GM18870 (cell line): ENCODE measurements around the gene TENT4A.
A peak's percentile ranks its signal among the peaks of the same experiment; 100 is the strongest.

Source experiments
- ATAC-seq: cut with Tn5 transposase; IDR thresholded peaks from one replicate; pipeline ENCODE4 v1.9.1; 2021; ENCODE audit warnings: moderate library complexity; ENCODE audit not compliant: unreplicated experiment

Gene TENT4A

GRCh38 chr5:6700074-6700684, 13.1 kb upstream of the TENT4A start:
- ATAC-seq, result no peak

DNA sequence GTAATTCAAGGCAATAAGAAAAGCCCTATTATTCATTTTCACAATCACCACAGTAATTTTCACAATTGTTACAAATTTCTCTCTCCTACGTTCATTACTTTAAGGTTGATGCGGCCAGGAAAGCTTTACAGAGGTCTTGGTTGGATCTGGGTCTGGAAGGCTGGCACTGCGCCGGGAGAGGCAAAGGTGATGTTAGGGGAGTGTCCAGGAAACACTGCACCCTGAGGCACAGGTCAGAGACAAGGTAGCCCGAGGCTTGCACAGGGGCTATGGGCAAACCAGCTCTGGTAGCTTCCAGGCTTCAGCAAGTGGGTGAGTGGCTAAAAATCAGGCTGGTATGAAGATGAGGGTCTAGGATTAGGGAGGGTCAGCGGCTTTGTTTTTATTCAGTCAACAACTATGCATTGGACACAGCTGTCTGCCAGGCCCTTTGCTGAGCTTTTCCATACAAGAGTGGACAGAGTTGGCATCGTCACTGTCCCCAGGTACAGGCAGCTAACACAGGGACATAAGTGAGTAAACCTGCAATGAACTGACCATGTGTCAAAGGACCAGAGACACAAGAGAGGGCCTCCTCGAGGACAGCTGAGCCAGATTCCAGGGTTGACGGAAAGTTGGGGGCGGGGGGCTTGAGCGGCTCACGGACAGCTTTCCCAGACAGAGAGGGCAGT, 12.4 kb upstream of the TENT4A start:
- no peak for ATAC-seq

DNA sequence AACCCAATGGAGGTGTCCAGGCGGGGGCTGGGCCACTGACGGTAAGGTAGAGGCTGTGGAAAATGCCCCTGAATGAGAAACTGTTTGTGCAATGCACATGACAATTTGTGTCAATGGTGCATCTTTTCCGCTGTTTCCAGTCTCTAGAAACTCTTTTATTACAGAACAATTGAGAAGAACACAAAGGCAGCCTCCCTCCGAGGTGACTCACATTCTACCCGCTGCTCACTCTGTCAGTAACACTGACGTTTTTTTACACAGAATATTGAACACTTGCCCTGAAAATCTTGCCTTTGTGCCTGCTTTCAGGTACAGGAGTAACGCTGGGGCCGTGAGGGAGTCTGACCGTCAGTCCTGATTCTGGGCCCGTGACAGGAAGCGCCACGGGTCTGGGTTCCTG, 11.7 kb upstream of the TENT4A start:
- no peak for ATAC-seq

DNA sequence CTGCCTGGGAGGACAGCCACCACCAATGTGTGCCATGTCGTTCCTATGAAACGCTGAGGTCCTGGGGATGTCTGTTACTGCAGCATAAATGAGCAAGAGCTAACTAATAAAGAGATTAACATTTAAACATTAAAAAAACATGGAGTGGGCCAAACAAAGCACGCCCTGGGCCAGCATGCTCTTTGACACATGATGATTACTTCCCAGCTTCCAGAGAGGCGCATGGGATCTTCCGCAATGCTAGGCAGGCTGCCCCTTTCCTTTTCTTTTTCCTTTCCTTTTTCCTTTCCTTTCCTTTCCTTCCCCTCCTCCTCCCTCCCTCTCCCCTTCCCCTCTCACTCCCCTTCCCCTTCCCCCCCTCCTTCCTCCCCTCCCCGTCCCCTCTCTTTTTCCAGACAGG, 10.6 kb upstream of the TENT4A start:
- ATAC-seq, result no peak

GRCh38 chr5:6703806-6704205, 9.4 kb upstream of the TENT4A start:
- no peak for ATAC-seq

- ATAC-seq, result no peak
Observed at GRCh38 chr5:6704361-6704851, 8.8 kb upstream of the TENT4A start.

DNA sequence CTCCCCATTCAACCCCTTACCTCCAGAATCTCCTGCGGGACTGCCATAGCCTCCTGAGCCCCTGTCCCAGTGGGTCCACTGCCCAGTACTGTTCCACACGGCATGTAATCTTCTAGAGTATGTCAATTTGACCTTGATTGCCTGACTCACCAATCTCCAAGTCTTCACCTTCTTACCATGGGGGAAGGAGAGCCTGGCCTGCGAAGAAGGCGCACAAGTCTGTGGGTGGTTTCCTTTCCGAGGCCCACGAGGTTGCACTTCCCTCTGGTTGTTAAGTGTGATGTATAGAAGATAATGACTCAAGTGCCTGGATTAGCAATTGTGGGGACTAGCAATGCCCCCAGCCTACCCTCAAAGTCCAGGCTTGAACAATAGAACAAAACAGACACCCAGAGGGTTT, 8.1 kb upstream of the TENT4A start:
- ATAC-seq, result peak; percentile 70

DNA sequence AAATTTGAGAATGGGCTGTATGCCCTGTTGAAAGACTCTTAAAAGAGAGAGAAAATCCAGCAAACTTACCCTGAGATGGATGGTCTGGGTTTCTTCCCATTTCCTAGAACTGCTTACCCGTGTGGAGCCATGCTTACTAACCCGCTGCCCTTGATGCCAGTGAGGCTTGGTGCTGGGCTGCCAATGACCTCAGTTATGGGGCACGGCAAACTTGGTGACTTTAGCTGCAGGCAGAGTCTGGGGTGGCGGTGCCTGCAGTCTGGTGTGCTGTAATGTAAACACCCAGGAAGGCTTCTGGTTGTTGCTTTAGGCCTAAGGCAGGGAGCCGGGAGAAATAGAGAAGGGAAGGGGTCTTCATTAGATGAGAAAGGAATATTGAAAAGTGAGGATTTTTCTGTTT, 7.3 kb upstream of the TENT4A start:
- no peak for ATAC-seq

DNA sequence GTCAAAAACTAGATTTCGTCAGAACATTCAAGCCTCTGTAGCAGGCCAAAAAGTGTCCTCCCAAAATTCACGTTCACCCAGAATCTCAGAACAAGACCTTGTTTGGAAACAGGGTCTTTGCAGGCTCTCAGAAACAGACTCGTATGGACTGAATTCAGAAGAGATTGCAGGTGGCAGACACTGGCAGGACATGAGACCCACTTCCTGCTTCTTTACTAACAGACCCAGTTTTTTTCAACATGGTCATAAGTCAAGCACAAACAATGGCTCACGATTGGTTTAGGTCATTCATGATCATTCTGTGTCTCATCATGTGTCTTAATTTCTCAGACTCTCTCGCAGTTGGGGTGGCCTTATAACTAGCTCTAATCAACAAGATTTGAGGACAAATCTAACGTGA, 5.4 kb upstream of the TENT4A start:
- ATAC-seq, result no peak

GRCh38 chr5:6708814-6709213, 4.4 kb upstream of the TENT4A start:
- no peak for ATAC-seq

DNA sequence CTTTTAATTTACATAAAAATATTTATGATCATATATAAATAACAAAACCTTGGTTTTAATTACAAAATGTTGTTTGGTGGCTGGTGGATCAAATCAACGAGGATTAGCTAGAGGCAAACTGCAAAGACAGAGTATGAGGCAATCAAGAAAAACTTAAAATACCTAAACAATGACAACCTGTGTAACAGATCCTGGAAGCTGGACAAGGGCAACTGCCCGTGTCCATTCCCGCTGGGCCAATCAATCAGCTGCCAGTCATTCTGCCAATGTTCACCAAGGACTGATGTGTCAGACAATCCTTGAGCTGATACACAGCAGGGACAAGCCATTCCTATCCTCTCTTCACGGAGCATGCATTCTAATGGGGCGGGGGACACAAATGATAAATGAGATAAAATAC, 3.2 kb upstream of the TENT4A start:
- ATAC-seq, result no peak

GRCh38 chr5:6710551-6711318, 2.5 kb upstream of the TENT4A start:
- no peak for ATAC-seq

DNA sequence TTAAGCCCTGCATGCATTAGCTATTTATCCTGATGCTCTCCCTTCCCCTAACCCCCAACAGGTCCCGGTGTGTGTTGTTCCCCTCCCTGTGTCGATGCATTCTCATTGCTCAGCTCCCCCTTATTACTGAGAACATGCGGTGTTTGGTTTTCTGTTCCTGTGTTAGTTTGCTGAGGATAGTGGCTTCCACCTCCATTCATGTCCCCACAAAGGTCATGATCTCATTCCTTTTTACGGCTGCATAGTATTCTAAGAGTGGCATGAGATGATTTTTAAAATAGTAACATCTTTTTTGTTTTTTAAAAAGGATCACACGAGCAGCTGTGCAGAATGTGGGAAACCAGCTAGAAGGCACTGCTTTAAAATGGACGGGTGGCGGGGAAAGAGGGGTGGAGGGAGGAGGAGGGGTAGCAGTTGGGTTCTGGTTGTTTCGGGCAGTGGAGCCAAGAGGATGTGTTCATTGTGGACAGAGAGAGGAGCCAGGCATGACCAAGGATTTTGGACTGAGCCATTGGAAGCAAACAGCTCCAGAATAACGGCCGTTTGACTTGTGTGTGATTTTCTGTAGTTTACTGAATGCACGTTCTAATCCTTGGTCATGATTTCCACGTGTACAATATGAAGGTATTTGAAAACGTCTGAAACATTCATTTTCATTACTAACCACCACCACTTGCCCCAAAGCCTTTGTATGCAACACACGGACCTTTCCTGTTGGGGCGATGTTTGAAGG, 1.7 kb upstream of the TENT4A start:
- ATAC-seq, result peak; percentile 23

DNA sequence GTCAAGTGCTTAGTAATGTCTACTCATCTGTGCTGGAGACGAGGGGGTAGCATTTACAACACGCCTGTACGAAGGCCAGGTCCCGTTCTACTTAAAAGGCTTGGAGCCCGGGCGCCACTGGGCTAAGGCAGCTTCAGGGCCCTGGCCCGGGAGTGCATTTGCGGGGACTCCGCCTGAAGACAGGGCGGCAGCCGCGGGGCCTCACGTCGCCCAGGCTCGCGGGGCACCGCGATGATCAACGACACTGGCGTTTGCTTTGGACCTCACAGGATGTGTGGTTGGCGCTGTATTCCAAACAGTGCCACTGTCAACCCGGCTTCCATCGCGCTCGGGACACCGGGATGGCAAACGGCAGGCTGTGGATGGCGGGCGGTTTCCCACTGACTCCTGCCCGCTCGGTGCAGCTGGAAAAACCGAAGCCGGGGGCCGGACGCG, 1.1 kb upstream of the TENT4A start:
- ATAC-seq, result peak; percentile 13

DNA sequence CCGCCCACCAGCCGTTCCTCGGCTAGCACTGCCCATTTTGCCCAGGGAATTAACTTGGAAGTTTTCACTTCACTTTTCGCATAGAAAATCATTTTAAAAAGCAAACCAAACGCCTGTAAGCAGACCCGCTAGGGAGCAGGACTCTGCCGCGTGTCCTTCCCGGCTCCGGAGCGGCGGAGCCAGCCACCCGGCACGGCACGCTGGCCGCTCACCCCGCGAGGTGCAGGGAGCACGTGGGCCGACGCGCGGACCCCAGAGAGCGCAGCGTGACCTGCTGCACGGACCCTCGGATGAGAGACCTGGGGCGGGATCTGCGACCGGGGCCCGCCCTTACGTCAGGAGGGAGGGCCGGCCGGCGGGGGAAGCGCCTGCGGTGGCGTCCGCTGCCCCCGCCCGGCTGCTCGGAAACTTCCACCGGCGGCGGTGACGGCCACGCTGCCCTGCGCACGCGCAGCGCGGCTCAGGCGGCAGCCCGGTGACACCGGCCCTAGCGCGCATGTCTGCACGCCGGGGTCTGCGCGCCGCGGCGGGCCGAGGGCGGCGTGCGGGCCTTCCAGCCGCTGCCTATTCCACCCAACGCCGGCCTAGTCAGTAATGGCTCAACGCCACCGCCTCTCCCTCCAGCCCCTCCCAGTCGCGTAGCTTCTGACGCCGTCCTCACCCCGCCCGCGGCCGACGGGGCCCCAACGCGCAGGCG, 507 bp upstream of the TENT4A start:
- peak; percentile 38 for ATAC-seq

GRCh38 chr5:6714226-6715041, 1.2 kb downstream of the TENT4A start:
- ATAC-seq, result no peak

GRCh38 chr5:6715271-6715670, 2.0 kb downstream of the TENT4A start:
- no peak for ATAC-seq

DNA sequence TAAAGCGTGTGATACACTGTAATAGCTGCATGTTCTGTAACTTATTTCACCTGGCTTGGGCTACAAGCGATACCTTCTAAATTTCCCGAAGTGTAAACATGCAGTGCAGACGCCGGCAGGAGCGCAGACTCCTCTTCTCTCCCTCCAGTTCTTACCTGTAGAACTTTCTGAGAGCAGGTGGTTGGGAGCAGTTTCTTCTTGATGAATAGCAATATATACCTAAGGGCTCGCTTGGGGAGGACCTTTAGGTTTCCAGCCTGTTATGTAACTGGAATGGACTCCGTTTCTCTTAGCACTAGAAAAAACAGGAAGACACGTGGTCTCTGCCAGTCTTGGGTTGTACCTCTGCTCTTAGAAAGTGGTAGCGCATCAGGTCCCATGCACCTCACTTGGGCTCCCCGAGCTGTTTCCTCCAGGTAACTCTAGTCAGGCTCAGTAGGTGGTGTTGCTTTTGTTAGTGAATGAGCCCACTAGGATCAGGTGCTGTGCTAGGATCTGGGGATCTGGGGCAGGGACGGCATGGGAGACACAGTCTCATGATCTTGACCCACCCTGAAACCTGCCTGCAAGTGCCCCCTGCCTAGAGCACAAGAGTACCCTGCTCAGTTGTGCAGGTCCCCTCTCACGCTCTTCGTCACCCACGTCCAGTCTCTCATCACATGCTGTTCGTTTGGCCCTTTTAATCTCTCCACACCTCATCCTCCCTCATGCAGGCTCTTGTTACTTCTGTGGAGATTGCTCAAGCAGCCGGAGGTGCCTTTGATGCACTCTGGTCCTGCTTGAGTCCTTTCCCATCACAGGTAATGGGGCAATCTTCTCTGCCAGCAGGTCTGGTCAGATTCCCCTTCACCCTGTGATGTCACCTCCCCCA, 2.8 kb downstream of the TENT4A start:
- ATAC-seq, result no peak

DNA sequence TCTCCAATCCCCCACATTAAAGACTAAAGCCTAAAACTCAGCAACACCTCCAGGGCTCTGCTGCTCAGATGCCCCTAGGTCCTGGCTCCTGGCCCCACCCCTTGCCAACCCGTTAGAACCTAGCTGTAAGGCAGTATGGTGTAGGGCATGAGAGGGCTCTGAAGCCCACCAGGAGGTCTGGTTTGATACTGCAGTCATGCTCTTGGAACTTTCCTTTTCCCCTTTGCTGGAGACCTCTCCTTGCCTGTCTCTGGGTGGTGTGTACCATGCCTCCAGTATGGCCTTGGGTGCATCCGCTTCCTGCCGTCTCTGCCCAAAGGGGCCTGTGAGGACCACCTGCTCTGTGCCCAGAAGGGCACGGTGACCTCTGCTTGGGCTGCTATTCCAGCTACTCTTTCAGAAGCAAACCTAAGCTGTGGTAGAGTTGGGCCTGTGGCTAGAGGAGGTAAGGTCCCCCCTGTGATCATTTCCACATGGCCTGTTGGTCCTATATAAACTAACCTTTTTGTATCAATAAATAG, 3.5 kb downstream of the TENT4A start:
- ATAC-seq, result no peak
